ENCODE measurements around the gene FCER1A. TPM values are rescaled to one million over a fixed set of nuclear protein-coding genes. Genes with fewer than 3 reads are reported as not detected.

Gene FCER1A
- total RNA-seq: not detected in 2 replicates

DNA sequence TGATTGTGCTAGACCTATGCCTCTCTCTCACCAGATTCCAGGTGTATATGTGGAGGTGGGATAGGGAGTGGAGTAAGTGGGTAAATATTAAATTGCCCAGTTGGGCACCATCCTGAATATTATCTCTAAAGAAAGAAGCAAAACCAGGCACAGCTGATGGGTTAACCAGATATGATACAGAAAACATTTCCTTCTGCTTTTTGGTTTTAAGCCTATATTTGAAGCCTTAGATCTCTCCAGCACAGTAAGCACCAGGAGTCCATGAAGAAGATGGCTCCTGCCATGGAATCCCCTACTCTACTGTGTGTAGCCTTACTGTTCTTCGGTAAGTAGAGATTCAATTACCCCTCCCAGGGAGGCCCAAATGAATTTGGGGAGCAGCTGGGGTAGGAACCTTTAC lies at the start of gene FCER1A:
Gene FCER1A, plus strand, starts transcription at position 242 of the 400 bp plus-strand sequence. Its CDS starts 29 bp downstream, at position 271.
- no peak for DNase-seq (ENCODE audit: low spot score)
- Mint-ChIP-seq H3K4me1 (ENCODE audit: low read depth) (no peaks in the 10 kb centered on the region), H3K27me3 (ENCODE audit: insufficient read depth) (peaks cover 2% of the 10 kb centered on the region), H3K9me3 (no peaks in the 10 kb centered on the region), H3K36me3 (ENCODE audit: low read depth) (no peaks in the 10 kb centered on the region), H3K4me3 (no peak within 1 kb of the TSS), H3K27ac (no peak within 1 kb of the TSS)
- intact Hi-C loops (cut with micrococcal nuclease): no loop called here

DNA sequence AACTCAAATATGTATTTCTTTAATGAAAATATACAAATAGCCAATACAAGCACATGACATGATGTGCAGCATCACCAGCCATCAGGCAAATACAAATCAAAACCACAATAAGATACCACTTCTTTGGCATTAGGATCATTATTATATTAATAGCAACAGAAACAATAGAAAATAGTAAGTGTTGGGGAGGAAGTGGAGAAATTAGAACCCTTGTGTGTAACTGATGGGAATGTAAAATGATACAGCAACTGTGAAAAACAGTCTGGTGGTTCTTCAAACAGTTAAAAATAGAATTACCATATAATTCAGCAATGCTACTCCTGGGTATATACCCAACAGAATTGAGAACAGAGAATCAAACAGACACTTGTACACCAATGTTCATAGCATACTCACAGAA lies 40.8 kb upstream of the FCER1A start:
- Mint-ChIP-seq H3K9me3 (no peaks in the 10 kb centered on the region), H3K4me1 (ENCODE audit: low read depth) (no peaks in the 10 kb centered on the region), H3K4me3 (no peak overlapping the region), H3K27ac (no peak overlapping the region), H3K36me3 (ENCODE audit: low read depth) (no peaks in the 10 kb centered on the region), H3K27me3 (ENCODE audit: insufficient read depth) (peaks cover under 1% of the 10 kb centered on the region)
- intact Hi-C loops (cut with micrococcal nuclease): no loop called here
- DNase-seq (ENCODE audit: low spot score): no peak

DNA sequence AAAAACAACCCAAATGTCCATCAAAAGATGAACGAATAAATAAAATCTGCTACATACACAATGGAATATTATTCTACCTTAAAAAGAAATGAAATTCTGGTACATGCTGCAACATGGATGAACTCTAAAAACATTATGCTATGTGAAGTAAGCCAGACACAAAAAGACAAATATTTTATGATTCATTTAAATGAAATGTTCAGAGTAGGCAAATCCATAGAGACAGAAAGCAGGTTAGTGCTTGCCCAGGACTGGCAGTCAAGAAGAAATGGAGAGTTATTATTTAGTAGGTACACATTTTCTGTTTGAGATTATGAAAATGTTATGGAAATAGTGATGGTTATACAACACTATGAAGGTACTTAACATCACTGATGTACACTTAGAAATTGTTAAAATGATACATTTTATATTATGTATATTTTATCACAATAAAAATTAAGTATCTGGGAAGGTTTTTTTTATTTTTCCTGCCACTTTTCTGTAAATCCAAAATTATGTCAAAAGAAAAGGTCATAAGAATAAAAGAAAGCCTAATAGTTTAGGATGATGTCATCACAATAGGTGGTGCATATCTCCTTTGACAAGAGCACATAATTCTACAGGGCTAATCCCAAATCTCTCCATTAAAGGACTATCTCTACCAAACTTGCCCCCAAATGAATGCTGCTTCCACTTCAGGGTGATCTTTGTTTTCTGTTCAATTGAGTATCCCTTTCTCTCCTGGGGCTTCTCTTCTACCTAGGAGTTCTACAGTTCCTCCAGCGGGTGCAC lies 40.2 kb upstream of the FCER1A start:
- H3K27me3 Mint-ChIP-seq (ENCODE audit: insufficient read depth): peaks cover 2% of the 10 kb centered on the region
- no peaks in the 10 kb centered on the region for H3K4me1 Mint-ChIP-seq (ENCODE audit: low read depth)
- H3K36me3 Mint-ChIP-seq (ENCODE audit: low read depth): no peaks in the 10 kb centered on the region
- no peak for DNase-seq (ENCODE audit: low spot score)
- intact Hi-C loops (cut with micrococcal nuclease): no loop called here
- no peak overlapping the region for H3K4me3 Mint-ChIP-seq
- H3K9me3 Mint-ChIP-seq: no peaks in the 10 kb centered on the region
- H3K27ac Mint-ChIP-seq: no peak overlapping the region

DNA sequence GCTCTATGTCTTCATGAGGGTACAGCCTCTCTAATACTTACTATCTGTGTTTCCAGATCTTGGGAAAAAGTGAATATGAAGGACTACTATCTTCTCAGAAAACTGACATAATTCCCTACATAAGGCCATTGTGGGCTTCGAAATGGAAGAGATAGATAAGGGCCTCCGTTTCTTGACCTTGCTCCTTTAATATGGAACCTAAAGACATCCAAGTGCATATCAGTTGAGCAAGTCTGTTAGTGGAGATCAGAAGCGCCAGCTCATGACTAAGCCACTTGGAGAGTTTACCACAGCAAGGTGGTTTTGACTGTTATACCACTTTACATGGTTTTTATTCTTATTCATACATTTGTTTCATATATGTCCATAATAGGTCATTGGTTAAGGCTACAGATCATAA lies 35.3 kb upstream of the FCER1A start:
- peaks cover 3% of the 10 kb centered on the region for H3K9me3 Mint-ChIP-seq
- no peaks in the 10 kb centered on the region for H3K36me3 Mint-ChIP-seq (ENCODE audit: low read depth)

DNA sequence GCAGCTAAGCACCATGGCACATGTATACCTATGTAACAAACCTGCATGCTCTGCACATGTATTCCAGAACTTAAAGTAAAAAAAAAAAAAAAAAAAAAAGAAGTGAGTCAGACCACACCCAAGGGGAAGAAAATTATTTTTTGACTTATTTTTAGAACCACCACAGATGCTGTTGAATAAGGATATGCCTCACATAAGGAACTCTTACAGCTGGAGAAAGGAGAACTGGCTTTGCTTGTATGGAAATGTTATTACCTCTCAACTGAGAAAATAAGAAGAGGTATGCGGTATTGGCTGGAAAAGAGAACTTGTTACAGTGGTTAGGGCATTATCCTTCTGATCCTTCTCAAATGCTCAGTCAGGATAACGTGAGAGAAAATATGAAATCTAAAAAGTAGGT lies 27.5 kb upstream of the FCER1A start:
- Mint-ChIP-seq H3K36me3 (ENCODE audit: low read depth) (no peaks in the 10 kb centered on the region), H3K27ac (no peak overlapping the region), H3K27me3 (ENCODE audit: insufficient read depth) (peaks cover 1% of the 10 kb centered on the region), H3K9me3 (no peaks in the 10 kb centered on the region), H3K4me3 (no peak overlapping the region), H3K4me1 (ENCODE audit: low read depth) (no peaks in the 10 kb centered on the region)
- DNase-seq (ENCODE audit: low spot score): no peak
- intact Hi-C loops (cut with micrococcal nuclease): no loop called here

More for the DNA sequence above, 35.3 kb upstream of the FCER1A start:
- DNase-seq (ENCODE audit: low spot score): no peak
- Mint-ChIP-seq H3K4me1 (ENCODE audit: low read depth) (no peaks in the 10 kb centered on the region), H3K4me3 (no peak overlapping the region), H3K27ac (no peak overlapping the region), H3K27me3 (ENCODE audit: insufficient read depth) (peaks cover 2% of the 10 kb centered on the region)
- intact Hi-C loops (cut with micrococcal nuclease): no loop called here

DNA sequence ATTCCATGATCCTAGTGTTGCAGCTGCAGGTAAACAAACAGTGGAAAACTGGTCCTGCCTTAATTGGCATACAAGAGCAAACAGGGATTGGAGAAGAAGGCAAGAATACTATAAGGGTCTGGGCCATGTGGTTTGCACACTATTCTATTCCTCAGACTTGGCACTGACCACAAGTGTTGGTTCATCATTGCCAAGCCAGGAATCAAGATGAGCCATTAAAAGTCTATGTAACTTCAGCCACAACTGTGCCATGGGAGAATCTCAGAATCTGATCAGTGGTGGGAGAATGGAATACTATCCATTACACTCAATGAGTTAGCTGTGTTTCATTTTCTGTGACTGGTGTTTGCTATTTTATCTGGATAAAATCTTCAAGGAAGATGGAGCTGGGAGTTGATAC lies 26.2 kb upstream of the FCER1A start:
- no peaks in the 10 kb centered on the region for H3K36me3 Mint-ChIP-seq (ENCODE audit: low read depth)
- DNase-seq (ENCODE audit: low spot score): no peak
- no peak overlapping the region for H3K4me3 Mint-ChIP-seq
- no peaks in the 10 kb centered on the region for H3K4me1 Mint-ChIP-seq (ENCODE audit: low read depth)
- no peaks in the 10 kb centered on the region for H3K9me3 Mint-ChIP-seq
- H3K27me3 Mint-ChIP-seq (ENCODE audit: insufficient read depth): peaks cover 1% of the 10 kb centered on the region
- no peak overlapping the region for H3K27ac Mint-ChIP-seq
- intact Hi-C loops (cut with micrococcal nuclease): no loop called here

DNA sequence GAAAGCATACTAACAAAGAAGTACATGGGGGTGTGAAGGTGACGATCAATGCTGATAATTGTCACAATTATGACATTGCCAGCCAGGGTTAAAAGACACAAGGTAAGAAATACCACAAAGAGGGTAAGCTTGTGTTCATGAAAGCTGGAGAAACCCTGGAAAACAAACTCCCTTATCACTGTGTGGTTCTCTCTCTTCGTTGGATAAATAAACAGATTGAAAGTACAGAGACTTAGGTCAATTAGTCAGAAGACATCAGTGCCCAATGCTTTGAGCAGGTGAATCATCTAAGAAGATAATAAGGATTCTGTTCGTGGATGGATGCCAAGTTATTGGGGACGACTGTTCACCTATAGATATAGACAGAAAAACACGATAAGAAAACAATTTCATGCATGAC lies 22.4 kb upstream of the FCER1A start:
- intact Hi-C loops (cut with micrococcal nuclease): no loop called here
- no peaks in the 10 kb centered on the region for H3K9me3 Mint-ChIP-seq

DNA sequence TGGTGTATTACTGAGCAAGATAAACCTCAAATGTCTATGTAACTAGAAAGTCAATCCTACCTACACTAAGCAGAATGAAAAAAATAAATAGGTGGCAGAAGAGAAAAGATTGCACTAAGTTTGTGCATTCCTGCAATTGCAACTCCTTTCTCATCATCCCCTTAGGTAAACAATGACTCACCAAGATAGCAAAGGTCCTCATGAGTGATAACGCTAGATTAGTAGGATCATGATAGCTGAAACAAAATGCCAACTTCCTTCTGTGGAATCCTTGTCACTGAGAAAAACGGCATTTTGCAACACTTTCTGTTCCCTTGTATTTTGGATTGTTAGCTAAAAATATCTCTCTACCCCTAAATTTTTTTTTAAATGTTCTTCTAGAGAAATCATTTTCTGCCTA lies 20.0 kb upstream of the FCER1A start:
- Mint-ChIP-seq H3K4me1 (ENCODE audit: low read depth) (no peaks in the 10 kb centered on the region), H3K4me3 (no peak overlapping the region), H3K36me3 (ENCODE audit: low read depth) (no peaks in the 10 kb centered on the region), H3K9me3 (no peaks in the 10 kb centered on the region), H3K27ac (no peak overlapping the region), H3K27me3 (ENCODE audit: insufficient read depth) (no peaks in the 10 kb centered on the region)
- no peak for DNase-seq (ENCODE audit: low spot score)
- intact Hi-C loops (cut with micrococcal nuclease): no loop called here

More for the DNA sequence above, 22.4 kb upstream of the FCER1A start:
- H3K36me3 Mint-ChIP-seq (ENCODE audit: low read depth): no peaks in the 10 kb centered on the region
- no peaks in the 10 kb centered on the region for H3K4me1 Mint-ChIP-seq (ENCODE audit: low read depth)
- H3K27me3 Mint-ChIP-seq (ENCODE audit: insufficient read depth): no peaks in the 10 kb centered on the region
- no peak for DNase-seq (ENCODE audit: low spot score)
- H3K27ac Mint-ChIP-seq: no peak overlapping the region
- no peak overlapping the region for H3K4me3 Mint-ChIP-seq

DNA sequence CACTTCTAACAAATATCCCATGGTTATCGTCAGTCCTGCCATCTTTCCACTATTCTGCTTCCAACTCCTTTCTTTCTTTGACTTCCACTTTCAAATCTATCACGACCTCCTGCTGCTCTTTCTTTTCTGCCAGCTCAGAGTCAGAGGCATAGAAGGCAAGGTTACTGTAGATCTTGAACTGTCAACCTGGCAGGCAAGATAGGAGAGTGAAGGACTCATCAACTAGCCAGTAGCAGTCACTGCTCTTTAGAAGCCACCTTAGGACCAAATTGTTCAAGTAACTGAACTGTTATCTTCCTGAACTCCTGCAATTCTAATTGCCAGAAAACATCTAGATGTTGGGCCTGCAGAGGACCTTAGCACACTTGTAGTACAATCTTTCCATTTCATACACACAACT lies 13.1 kb upstream of the FCER1A start:
- H3K27me3 Mint-ChIP-seq (ENCODE audit: insufficient read depth): peaks cover 3% of the 10 kb centered on the region
- H3K4me3 Mint-ChIP-seq: no peak overlapping the region
- H3K36me3 Mint-ChIP-seq (ENCODE audit: low read depth): no peaks in the 10 kb centered on the region
- no peak overlapping the region for H3K27ac Mint-ChIP-seq
- no peaks in the 10 kb centered on the region for H3K4me1 Mint-ChIP-seq (ENCODE audit: low read depth)
- no peak for DNase-seq (ENCODE audit: low spot score)
- intact Hi-C loops (cut with micrococcal nuclease): no loop called here
- no peaks in the 10 kb centered on the region for H3K9me3 Mint-ChIP-seq

DNA sequence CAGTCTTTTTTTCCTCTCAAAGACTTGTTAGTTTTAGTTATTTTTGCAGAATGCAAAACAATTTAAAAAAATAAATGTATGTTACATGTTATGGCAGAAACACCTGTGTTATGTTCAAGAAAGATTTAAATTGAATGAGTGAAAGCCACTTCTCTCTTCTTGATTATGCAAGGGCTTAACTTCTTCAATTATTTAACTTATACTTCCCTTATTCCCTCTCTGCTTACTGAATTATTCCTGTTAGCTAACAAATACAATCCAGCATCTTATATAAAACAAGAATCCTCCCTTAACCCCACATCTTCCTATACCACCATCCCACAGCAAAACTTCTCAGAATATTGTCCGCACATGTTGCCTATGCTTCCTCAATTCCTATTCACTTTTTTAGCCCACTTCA lies 10.7 kb upstream of the FCER1A start:
- Mint-ChIP-seq H3K4me1 (ENCODE audit: low read depth) (no peaks in the 10 kb centered on the region), H3K4me3 (no peak overlapping the region), H3K36me3 (ENCODE audit: low read depth) (no peaks in the 10 kb centered on the region), H3K27ac (no peak overlapping the region), H3K9me3 (no peaks in the 10 kb centered on the region), H3K27me3 (ENCODE audit: insufficient read depth) (peaks cover 3% of the 10 kb centered on the region)
- no peak for DNase-seq (ENCODE audit: low spot score)
- intact Hi-C loops (cut with micrococcal nuclease): no loop called here

DNA sequence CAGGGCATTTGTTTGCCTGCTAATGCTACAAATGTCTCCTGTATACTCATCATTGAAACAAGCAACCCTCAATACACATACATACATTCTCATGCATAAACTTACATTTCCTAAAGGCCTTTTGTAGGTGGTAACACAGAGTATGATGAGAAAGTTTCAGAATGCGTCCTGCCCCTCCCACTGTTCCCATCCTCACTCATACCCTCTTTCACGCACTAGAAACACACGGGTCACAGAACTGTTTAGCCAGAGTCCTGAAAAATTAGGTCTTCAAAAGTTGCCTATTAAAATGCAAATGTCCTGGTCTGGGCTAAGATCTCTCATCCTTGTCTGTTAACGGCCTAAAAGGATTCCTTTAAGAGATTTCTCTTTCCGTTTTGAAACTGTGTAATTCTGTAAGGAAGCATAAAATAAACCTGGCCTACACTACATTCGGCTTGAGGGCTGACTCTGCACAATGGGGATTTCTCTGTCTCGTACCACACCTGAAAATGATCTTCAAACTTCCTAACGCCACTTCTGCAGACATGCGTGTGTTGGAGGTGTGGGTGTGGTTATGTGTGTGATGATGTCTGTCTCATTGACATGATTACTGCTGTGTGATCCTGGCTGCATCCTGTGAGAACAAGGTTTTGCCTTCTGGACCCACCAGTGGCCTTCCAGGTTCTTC lies 5.3 kb upstream of the FCER1A start:
- no peak for DNase-seq (ENCODE audit: low spot score)
- Mint-ChIP-seq H3K27ac (no peak overlapping the region), H3K4me1 (ENCODE audit: low read depth) (no peaks in the 10 kb centered on the region), H3K4me3 (no peak overlapping the region), H3K27me3 (ENCODE audit: insufficient read depth) (no peaks in the 10 kb centered on the region), H3K9me3 (no peaks in the 10 kb centered on the region), H3K36me3 (ENCODE audit: low read depth) (no peaks in the 10 kb centered on the region)
- intact Hi-C loops (cut with micrococcal nuclease): no loop called here

DNA sequence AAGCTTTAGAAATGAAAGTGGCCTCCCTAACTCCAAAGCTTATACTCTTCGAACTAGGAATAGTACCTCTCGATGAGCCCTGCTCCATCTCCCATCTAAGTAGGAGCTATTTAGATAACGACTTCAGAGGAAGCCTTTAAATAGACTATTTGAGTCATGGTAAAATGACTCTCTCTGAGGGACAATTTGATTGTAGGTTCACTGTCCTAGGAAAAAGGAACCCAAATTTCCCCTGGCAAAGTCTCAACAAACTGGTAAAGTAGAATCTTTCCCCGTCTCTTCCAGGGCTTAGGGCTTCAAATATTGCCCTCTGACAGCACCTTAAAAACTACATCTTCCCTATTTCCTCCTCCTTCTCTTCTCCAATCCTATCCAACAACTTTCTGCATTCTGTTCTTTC lies 2.0 kb upstream of the FCER1A start:
- Mint-ChIP-seq H3K4me3 (no peak overlapping the region), H3K27ac (no peak overlapping the region), H3K36me3 (ENCODE audit: low read depth) (no peaks in the 10 kb centered on the region), H3K9me3 (no peaks in the 10 kb centered on the region), H3K4me1 (ENCODE audit: low read depth) (no peaks in the 10 kb centered on the region), H3K27me3 (ENCODE audit: insufficient read depth) (no peaks in the 10 kb centered on the region)
- intact Hi-C loops (cut with micrococcal nuclease): no loop called here
- no peak for DNase-seq (ENCODE audit: low spot score)

DNA sequence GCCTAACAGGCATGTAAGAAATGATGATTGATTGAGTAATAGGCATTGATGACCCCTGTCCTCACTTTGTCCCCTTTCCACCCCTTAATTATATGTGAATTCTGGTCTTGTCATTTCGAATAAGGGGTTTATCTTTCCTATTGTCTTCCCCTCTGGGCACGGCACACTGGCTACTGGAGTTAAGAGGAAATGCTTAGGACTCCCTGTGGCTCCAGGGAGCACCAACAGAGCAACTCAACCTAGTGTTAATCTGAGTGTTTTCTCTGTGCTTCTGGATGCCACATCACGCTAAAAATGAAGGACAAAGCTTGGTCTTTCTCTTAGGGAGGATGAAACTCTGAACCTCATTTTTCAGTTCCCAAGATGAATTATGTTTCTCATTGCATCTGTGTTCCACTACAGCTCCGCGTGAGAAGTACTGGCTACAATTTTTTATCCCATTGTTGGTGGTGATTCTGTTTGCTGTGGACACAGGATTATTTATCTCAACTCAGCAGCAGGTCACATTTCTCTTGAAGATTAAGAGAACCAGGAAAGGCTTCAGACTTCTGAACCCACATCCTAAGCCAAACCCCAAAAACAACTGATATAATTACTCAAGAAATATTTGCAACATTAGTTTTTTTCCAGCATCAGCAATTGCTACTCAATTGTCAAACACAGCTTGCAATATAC lies 5.3 kb downstream of the FCER1A start:
- Mint-ChIP-seq H3K27me3 (ENCODE audit: insufficient read depth) (peaks cover 2% of the 10 kb centered on the region), H3K4me3 (no peak overlapping the region), H3K4me1 (ENCODE audit: low read depth) (no peaks in the 10 kb centered on the region), H3K9me3 (no peaks in the 10 kb centered on the region), H3K27ac (no peak overlapping the region), H3K36me3 (ENCODE audit: low read depth) (no peaks in the 10 kb centered on the region)
- intact Hi-C loops (cut with micrococcal nuclease): no loop called here
- DNase-seq (ENCODE audit: low spot score): no peak

Data from activated T-helper 1 cell treated with anti-CD3 and anti-CD28 coated beads, Interleukin-12 subunit alpha, Interleukin-12 subunit beta, Interleukin-2, Interleukin-4 antibody, amounts not matched to agents 30 ng/mL and 10 ng/mL and 1 ng/mL, durations not matched to agents 14 hours and 24 hours and 36 hours (primary cell).